Activated naive CD8-positive, alpha-beta T cell treated with anti-CD3 and anti-CD28 coated beads for 36 hours (primary cell): Measurements from ENCODE around the gene DRC3. TPM values are rescaled to one million over a fixed set of nuclear protein-coding genes. Genes with fewer than 3 reads are reported as not detected.
A peak's percentile ranks its signal among the peaks of the same experiment; 100 is the strongest.
"Not testable (repeated sequence)": the region's sequence is repeated elsewhere in the genome, so short reads cannot be mapped to it uniquely, and the experiment has no call there.

Experiments used
- DNase-seq: peaks from one replicate; pipeline ENCODE4 v3.0.0; 2021
- H3K27ac Mint-ChIP-seq: one replicate; pipeline ENCODE4 v1.8.0; 2022; ENCODE audit warnings: mild to moderate bottlenecking, moderate library complexity, mixed read lengths
- H3K27me3 Mint-ChIP-seq: one replicate; pipeline ENCODE4 v1.8.0; 2022; ENCODE audit warnings: mild to moderate bottlenecking, mixed read lengths
- H3K36me3 Mint-ChIP-seq: one replicate; pipeline ENCODE4 v1.8.0; 2021; ENCODE audit warnings: mild to moderate bottlenecking, mixed read lengths
- H3K4me1 Mint-ChIP-seq: one replicate; pipeline ENCODE4 v1.8.0; 2021; ENCODE audit warnings: mixed read lengths
- H3K4me3 Mint-ChIP-seq: one replicate; pipeline ENCODE4 v1.8.0; 2022; ENCODE audit warnings: mild to moderate bottlenecking, moderate library complexity, mixed read lengths
- H3K9me3 Mint-ChIP-seq: one replicate; pipeline ENCODE4 v1.8.0; 2022; ENCODE audit warnings: mixed read lengths
- total RNA-seq, 2 experiments: library from RNA; stranded (reverse); gene quantifications; one replicate each; pipeline ENCODE4 v1.2.3, GENCODE V29; 2021

The DRC3 gene
- total RNA-seq, 2 experiments from 2014 or later, result 0.18 to 0.52 TPM

- Mint-ChIP-seq H3K4me3 (no peak overlapping the region), H3K9me3 (no peaks in the 10 kb centered on the region), H3K36me3 (no peaks in the 10 kb centered on the region), H3K27me3 (no peaks in the 10 kb centered on the region), H3K4me1 (no peaks in the 10 kb centered on the region), H3K27ac (no peak overlapping the region)
- no peak for DNase-seq
These were observed 16.4 kb downstream of the DRC3 start for GRCh38 chr17:17989081-17989480.

DNA sequence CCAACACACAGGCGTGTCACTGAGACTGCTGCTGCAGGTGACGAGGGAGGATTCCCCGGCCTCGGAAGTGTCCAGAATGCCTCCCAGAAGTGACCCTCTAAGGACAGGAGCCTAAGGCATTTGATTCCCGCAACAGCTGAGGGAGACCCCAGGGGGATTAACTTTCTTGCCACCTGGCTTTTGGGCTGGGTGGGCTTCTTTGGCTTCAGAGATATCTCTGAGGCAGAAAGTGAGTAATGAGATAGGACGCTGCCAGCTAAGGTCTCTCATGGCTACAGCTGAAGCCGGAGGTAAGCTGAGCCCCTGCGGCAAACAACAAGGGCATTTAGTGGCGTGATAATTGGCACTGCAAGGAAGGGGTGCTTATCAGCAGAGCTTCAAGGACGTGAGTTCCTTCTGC is 17.0 kb downstream of the DRC3 start:
- no peaks in the 10 kb centered on the region for H3K9me3 Mint-ChIP-seq
- DNase-seq, result no peak
- H3K27me3 Mint-ChIP-seq, result no peaks in the 10 kb centered on the region
- H3K36me3 Mint-ChIP-seq, result no peaks in the 10 kb centered on the region
- no peak overlapping the region for H3K27ac Mint-ChIP-seq
- no peaks in the 10 kb centered on the region for H3K4me1 Mint-ChIP-seq
- H3K4me3 Mint-ChIP-seq, result no peak overlapping the region

DNA sequence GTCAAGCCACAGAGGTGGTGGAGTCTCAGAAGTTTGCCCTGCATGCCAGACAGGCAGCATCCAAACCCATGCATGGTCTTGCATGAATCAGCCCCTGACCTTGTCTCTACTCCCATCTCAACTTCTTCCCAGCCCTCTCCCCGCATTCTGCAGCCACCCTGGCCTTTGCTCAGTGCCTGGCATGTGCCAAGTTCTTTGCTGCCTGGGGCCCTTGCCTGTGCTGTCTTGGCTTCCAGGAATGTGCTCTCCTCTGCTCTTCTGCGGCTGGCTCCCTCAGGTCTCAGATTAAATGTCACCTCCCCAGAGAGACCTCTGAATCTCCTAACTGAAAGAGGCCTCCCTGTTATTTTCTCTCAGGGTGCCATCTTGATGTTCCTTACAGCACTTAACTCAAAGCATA is 17.6 kb downstream of the DRC3 start:
- no peaks in the 10 kb centered on the region for H3K4me1 Mint-ChIP-seq
- DNase-seq, result no peak
- H3K27ac Mint-ChIP-seq, result no peak overlapping the region
- H3K27me3 Mint-ChIP-seq, result no peaks in the 10 kb centered on the region
- H3K9me3 Mint-ChIP-seq, result no peaks in the 10 kb centered on the region
- no peaks in the 10 kb centered on the region for H3K36me3 Mint-ChIP-seq
- H3K4me3 Mint-ChIP-seq, result no peak overlapping the region

DNA sequence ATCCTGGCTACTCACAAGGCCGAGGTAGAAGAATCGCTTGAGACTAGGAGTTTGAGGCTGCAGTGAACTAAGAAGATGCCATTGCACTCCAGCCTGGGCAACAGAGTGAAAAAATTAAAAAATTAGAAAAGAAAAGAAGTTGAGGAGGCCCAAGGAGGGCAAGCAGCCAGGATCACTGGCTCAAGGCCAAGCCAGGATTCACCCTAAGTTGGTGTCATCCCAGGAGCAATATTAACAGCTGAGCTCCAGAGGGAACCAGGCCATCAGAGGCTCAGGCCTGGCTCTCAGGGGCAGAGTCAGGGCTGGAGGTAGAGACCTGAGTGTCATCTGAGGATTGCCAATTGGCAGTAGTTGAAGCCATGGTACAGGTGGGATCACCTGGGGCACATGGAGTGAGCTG is 20.7 kb downstream of the DRC3 start:
- Mint-ChIP-seq H3K4me1 (no peaks in the 10 kb centered on the region), H3K9me3 (no peaks in the 10 kb centered on the region), H3K27me3 (no peaks in the 10 kb centered on the region), H3K27ac (no peak overlapping the region), H3K36me3 (no peaks in the 10 kb centered on the region), H3K4me3 (no peak overlapping the region)
- no peak for DNase-seq

DNA sequence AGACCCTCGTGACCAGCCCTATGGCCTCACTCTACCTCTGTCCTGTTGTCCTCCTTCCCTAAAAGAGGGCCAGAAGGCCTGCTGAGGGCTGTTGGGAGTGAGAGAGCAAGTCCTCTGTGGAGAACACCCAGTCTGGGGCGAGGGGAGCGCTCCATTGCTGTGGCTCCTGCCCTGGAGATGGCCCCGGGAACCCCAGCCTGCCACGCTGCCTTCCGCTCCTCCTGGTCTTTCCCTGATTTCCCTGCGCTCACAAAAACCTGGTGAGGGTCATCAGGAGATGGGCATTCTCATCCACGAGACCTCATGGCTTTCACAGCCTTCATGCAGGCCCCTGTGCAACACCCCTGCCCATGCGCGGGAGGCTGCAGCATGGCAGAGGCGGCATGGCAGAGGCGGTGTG is 21.2 kb downstream of the DRC3 start:
- H3K27ac Mint-ChIP-seq, result no peak overlapping the region
- H3K27me3 Mint-ChIP-seq, result no peaks in the 10 kb centered on the region
- no peak overlapping the region for H3K4me3 Mint-ChIP-seq
- H3K36me3 Mint-ChIP-seq, result no peaks in the 10 kb centered on the region
- DNase-seq, result no peak
- no peaks in the 10 kb centered on the region for H3K4me1 Mint-ChIP-seq
- H3K9me3 Mint-ChIP-seq, result no peaks in the 10 kb centered on the region

DNA sequence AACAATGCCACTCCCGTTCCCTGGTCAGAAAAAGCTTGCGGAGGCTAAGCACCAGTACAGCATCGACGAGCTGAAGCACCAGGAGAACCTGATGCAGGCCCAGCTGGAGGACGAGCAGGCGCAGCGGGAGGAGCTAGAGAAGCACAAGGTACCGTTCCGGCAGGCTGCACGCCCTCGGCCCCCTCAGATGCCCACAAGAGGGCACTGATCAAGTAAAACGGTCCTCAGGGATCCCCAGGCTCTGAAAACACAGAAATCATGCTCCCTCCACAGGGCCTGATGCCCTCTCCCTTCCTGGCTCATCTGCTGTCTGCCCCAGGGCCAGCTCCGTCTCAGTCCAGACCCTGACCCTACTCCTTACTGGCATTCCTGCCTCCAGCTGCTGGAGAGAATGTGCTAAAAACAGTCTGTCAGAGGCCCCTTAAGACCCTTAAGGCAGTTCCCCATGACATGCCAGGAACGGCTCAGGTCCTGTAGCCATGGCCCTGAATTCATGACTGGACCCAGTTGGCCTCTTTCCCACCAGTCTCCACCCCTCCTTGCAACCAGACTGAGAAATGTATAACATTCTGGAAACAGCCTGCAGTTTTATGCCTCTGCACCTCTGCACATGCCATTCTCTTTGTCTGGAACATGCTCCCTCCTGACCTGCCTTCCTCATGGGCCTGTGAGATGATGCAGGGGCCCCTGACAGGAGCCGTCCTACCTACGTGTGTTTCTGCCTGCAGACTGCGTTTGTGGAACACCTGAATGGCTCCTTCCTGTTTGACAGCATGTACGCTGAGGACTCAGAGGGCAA is 21.8 kb downstream of the DRC3 start:
- Mint-ChIP-seq H3K27me3 (no peaks in the 10 kb centered on the region), H3K4me1 (no peaks in the 10 kb centered on the region), H3K36me3 (no peaks in the 10 kb centered on the region), H3K4me3 (no peak overlapping the region), H3K9me3 (no peaks in the 10 kb centered on the region), H3K27ac (no peak overlapping the region)
- DNase-seq, result peak; percentile 32

DNA sequence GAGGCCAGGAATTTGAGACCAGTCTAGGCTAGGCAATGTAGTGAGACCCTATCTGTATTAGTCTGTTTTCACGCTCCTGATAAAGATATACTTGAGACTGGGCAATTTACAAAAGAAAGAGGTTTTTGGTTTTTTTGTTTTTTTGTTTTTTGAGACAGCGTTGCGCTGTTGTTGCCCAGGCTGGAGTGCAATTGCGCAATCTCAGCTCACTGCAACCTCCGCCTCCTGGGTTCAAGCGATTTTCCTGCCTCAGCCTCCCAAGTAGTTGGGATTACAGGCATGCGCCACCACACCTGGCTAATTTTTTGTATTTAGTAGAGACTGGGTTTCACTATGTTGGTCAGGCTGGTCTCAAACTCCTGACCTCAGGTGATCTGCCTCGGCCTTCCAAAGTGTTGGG is 23.2 kb downstream of the DRC3 start:
- H3K27me3 Mint-ChIP-seq, H3K36me3 Mint-ChIP-seq, DNase-seq, H3K4me3 Mint-ChIP-seq, H3K27ac Mint-ChIP-seq, H3K4me1 Mint-ChIP-seq, H3K9me3 Mint-ChIP-seq: not testable (repeated sequence)

DNA sequence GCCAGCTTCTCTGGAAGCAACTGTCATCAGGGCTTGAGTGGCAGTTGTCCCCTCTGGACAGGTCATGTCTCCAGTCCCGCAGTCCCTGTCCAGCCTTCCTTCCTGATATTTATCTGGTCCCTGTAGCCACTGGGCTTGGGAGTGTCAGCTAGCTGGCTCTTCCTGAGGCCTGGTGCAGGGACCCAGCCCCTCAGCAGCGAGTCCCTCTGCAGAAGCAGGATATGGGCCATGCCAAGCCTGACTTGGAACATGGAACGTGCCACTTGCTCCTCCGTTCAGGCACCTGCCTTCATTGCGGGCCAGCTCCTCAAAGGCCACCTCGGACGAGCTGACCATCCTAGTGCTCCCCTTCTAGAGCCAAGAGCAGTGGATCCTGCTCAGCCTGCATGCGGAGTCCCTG is 26.3 kb downstream of the DRC3 start:
- DNase-seq, result no peak

GRCh38 chr17:17999364-18000029 is 26.8 kb downstream of the DRC3 start:
- no peaks in the 10 kb centered on the region for H3K4me1 Mint-ChIP-seq
- no peaks in the 10 kb centered on the region for H3K36me3 Mint-ChIP-seq
- no peak overlapping the region for H3K27ac Mint-ChIP-seq
- no peaks in the 10 kb centered on the region for H3K27me3 Mint-ChIP-seq
- no peak for DNase-seq
- H3K4me3 Mint-ChIP-seq, result no peak overlapping the region
- H3K9me3 Mint-ChIP-seq, result no peaks in the 10 kb centered on the region

More for the DNA sequence above, 26.3 kb downstream of the DRC3 start:
- no peak overlapping the region for H3K4me3 Mint-ChIP-seq
- no peaks in the 10 kb centered on the region for H3K36me3 Mint-ChIP-seq
- H3K27me3 Mint-ChIP-seq, result no peaks in the 10 kb centered on the region
- no peaks in the 10 kb centered on the region for H3K4me1 Mint-ChIP-seq
- no peaks in the 10 kb centered on the region for H3K9me3 Mint-ChIP-seq
- H3K27ac Mint-ChIP-seq, result no peak overlapping the region

- Mint-ChIP-seq H3K4me1 (no peaks in the 10 kb centered on the region), H3K36me3 (no peaks in the 10 kb centered on the region), H3K27ac (no peak overlapping the region), H3K4me3 (no peak overlapping the region), H3K27me3 (no peaks in the 10 kb centered on the region), H3K9me3 (no peaks in the 10 kb centered on the region)
- no peak for DNase-seq
These were observed 27.4 kb downstream of the DRC3 start for GRCh38 chr17:18000030-18000408.

DNA sequence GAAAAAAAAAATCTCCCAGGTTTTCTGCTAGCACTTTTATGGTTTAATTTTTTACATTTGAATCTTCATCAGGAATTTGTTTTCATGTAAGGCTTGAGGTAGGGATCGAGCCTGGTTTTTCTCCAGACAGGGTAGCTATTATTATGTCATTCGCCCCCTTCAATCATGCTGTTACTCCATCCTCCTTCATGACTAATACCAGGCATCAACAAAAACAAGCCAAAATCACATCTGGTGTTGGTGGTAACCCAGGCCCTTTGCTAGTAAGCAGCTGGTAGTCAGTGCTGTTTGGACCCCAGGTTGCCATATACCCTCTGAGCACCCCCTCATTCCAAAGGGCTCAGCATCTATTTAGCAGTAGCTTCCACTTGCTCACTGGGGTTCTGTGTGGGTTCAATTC is 29.5 kb downstream of the DRC3 start:
- no peak overlapping the region for H3K4me3 Mint-ChIP-seq
- H3K9me3 Mint-ChIP-seq, result no peaks in the 10 kb centered on the region
- H3K27ac Mint-ChIP-seq, result no peak overlapping the region
- peaks cover 4% of the 10 kb centered on the region for H3K36me3 Mint-ChIP-seq
- no peak for DNase-seq
- no peaks in the 10 kb centered on the region for H3K4me1 Mint-ChIP-seq
- H3K27me3 Mint-ChIP-seq, result no peaks in the 10 kb centered on the region

GRCh38 chr17:18004345-18004744 is 31.7 kb downstream of the DRC3 start:
- H3K27me3 Mint-ChIP-seq, result no peaks in the 10 kb centered on the region
- no peak for DNase-seq
- no peaks in the 10 kb centered on the region for H3K4me1 Mint-ChIP-seq
- no peak overlapping the region for H3K4me3 Mint-ChIP-seq
- no peaks in the 10 kb centered on the region for H3K9me3 Mint-ChIP-seq
- H3K36me3 Mint-ChIP-seq, result peaks cover 7% of the 10 kb centered on the region
- H3K27ac Mint-ChIP-seq, result no peak overlapping the region

DNA sequence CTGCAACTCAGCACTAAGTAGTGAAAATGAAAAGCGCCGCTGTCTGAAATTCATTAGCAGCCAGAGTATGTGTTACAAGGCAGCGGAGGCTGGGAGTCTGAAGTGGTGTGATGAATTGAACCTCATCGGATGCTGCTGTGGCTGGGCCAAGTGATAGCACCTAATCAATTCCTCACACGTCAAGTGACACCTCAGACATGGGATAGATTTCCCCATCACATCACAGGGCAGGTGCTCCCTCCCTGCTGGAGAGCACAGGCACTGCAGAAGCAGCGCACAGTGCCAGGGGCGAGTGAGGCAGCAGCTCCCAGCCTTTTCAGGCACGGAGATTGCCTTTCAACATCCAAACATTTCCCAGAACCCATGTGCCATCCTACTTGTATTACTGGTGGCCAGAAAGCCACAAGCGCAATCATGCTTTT is 32.2 kb downstream of the DRC3 start:
- no peak overlapping the region for H3K4me3 Mint-ChIP-seq
- H3K36me3 Mint-ChIP-seq, result peaks cover 7% of the 10 kb centered on the region
- no peaks in the 10 kb centered on the region for H3K9me3 Mint-ChIP-seq
- no peaks in the 10 kb centered on the region for H3K4me1 Mint-ChIP-seq
- DNase-seq, result no peak
- no peaks in the 10 kb centered on the region for H3K27me3 Mint-ChIP-seq
- no peak overlapping the region for H3K27ac Mint-ChIP-seq

DNA sequence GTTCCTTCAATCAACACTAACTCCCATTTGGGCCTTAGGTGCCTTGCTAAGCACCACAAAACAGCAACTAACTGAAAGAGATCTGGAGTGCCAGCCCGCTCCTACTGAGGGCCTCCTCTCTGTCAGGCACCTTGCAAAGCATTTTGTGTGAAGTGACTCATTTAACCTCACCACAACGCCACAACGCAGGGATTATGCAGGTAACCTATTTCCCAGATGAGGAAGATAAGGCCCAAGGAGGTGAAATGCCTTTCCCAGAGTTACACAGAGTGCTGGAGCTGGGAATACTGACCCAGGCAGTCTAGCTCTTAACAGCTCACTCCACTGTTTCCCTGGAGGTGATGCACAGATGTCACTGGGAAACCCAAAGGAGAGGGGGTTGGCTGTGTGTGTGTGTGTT is 32.8 kb downstream of the DRC3 start:
- DNase-seq, result no peak
- Mint-ChIP-seq H3K36me3 (peaks cover 11% of the 10 kb centered on the region), H3K9me3 (no peaks in the 10 kb centered on the region), H3K27me3 (no peaks in the 10 kb centered on the region), H3K4me3 (no peak overlapping the region), H3K4me1 (no peaks in the 10 kb centered on the region), H3K27ac (no peak overlapping the region)

GRCh38 chr17:18006495-18007239 is 34.0 kb downstream of the DRC3 start:
- Mint-ChIP-seq H3K36me3 (peaks cover 13% of the 10 kb centered on the region), H3K27me3 (no peaks in the 10 kb centered on the region), H3K27ac (no peak overlapping the region), H3K9me3 (no peaks in the 10 kb centered on the region), H3K4me1 (no peaks in the 10 kb centered on the region), H3K4me3 (no peak overlapping the region)
- no peak for DNase-seq
